Fibroblast of peridontal ligament (primary cell): ENCODE data around the gene GRK5.

Experiments used
- DNase-seq: peaks from one replicate; pipeline ENCODE4 v3.0.0-alpha.2; 2010; ENCODE audit errors: extremely low read depth

Gene GRK5

GRCh38 chr10:119378737-119379067 lies 171.3 kb downstream of the GRK5 start:
- DNase-seq: no peak

- DNase-seq: no peak
Measured at GRCh38 chr10:119379466-119380071, 172.2 kb downstream of the GRK5 start.

- no peak for DNase-seq
Measured at GRCh38 chr10:119383174-119383856, 175.9 kb downstream of the GRK5 start.

- no peak for DNase-seq
Measured at GRCh38 chr10:119384127-119384526, 176.8 kb downstream of the GRK5 start.

- no peak for DNase-seq
Measured at GRCh38 chr10:119386666-119387065, 179.3 kb downstream of the GRK5 start.

- no peak for DNase-seq
Measured at GRCh38 chr10:119388849-119389345, 181.5 kb downstream of the GRK5 start.

- DNase-seq: peak; percentile 72
Measured at GRCh38 chr10:119391440-119392251, 184.3 kb downstream of the GRK5 start.

- DNase-seq: no peak
Measured at GRCh38 chr10:119393019-119393418, 185.6 kb downstream of the GRK5 start.

- no peak for DNase-seq
Measured at GRCh38 chr10:119393421-119393820, 186.1 kb downstream of the GRK5 start.

GRCh38 chr10:119393845-119394244 lies 186.5 kb downstream of the GRK5 start:
- DNase-seq: no peak

GRCh38 chr10:119394657-119395279 lies 187.4 kb downstream of the GRK5 start:
- no peak for DNase-seq

GRCh38 chr10:119395280-119396007 lies 188.1 kb downstream of the GRK5 start:
- peak; percentile 73 for DNase-seq

- DNase-seq: no peak
Measured at GRCh38 chr10:119396008-119396708, 188.8 kb downstream of the GRK5 start.

GRCh38 chr10:119396709-119397071 lies 189.3 kb downstream of the GRK5 start:
- DNase-seq: no peak

GRCh38 chr10:119397416-119397815 lies 190.0 kb downstream of the GRK5 start:
- DNase-seq: no peak

- peak; percentile 82 for DNase-seq
Measured at GRCh38 chr10:119398996-119399395, 191.6 kb downstream of the GRK5 start.

GRCh38 chr10:119399466-119399865 lies 192.1 kb downstream of the GRK5 start:
- DNase-seq: no peak

- DNase-seq: peak; percentile 99
Measured at GRCh38 chr10:119401671-119402395, 194.5 kb downstream of the GRK5 start.

- no peak for DNase-seq
Measured at GRCh38 chr10:119403921-119404320, 196.6 kb downstream of the GRK5 start.
